Metanephros (tissue), 2 donors: Measurements from ENCODE around the gene FOXR1. TPM values are rescaled to one million over a fixed set of nuclear protein-coding genes. Genes with fewer than 3 reads are reported as not detected.

ENCODE experiments used
- small RNA-seq: library from RNA; depleted of rRNA; stranded (forward); fragments of <200 nt; gene quantifications from one replicate; pipeline ENCODE3, GENCODE V24; 2014; ENCODE audit warnings: low replicate concordance
- total RNA-seq: library from RNA; depleted of rRNA; stranded (reverse); fragments of >200 nt; gene quantifications from one replicate; pipeline ENCODE4 v1.2.3, GENCODE V29; 2014

FOXR1 gene
- total RNA-seq, result not detected

GRCh38 chr11:118971646-118972045, at the start of gene FOXR1:
Gene FOXR1 (plus strand): TSS chr11:118971761. CDS start chr11:118971932, 171 bp downstream.

GRCh38 chr11:118956094-118956846, 15.3 kb upstream of the FOXR1 start, which contains the start of gene UPK2:
Gene UPK2 (plus strand): TSS chr11:118956298. CDS start chr11:118956351, 53 bp downstream.

GRCh38 chr11:118997627-118998387, 26.2 kb downstream of the FOXR1 start, which contains the start of gene CENATAC:
Gene CENATAC (plus strand): TSS chr11:118998138. CDS start chr11:118998198, 60 bp downstream.

GRCh38 chr11:119018074-119018938, 46.7 kb downstream of the FOXR1 start, which contains the start of the genes RPS25 and TRAPPC4:
Gene RPS25 (minus strand): TSS chr11:119018343. CDS start chr11:119018284, 59 bp downstream.
Gene TRAPPC4 (plus strand): TSS chr11:119018766. CDS start chr11:119018796, 30 bp downstream.

GRCh38 chr11:119030329-119031047, 58.9 kb downstream of the FOXR1 start, which contains the start of gene SLC37A4:
Gene SLC37A4 (minus strand): TSS chr11:119030877.

Small RNA genes within 50 kb of the gene (small RNA-seq; reads per million reads assigned to genes)
- gene AP003392.2 (not detected), gene RF00017 (not detected), gene RF00019 (not detected), gene RN7SL688P (not detected)

Other genes with a start within 250 kb of the FOXR1 start
- 149 TPM for gene DDX6, start 180.6 kb upstream of the FOXR1 start, total RNA-seq
- 0.06 TPM for gene CXCR5, start 87.9 kb upstream of the FOXR1 start, total RNA-seq
- 31.4 TPM for gene BCL9L, start 45.8 kb upstream of the FOXR1 start, total RNA-seq
- 7.9 TPM for gene UPK2, start 15.5 kb upstream of the FOXR1 start, total RNA-seq
- 30.3 TPM for gene CENATAC, start 26.4 kb downstream of the FOXR1 start, total RNA-seq
- gene RPS25, start 46.6 kb downstream of the FOXR1 start, total RNA-seq, result 541 TPM
- gene TRAPPC4, start 47.0 kb downstream of the FOXR1 start, total RNA-seq, result 58.5 TPM
- gene SLC37A4, start 59.1 kb downstream of the FOXR1 start, total RNA-seq, result 35.3 TPM
- gene HYOU1, start 85.4 kb downstream of the FOXR1 start, total RNA-seq, result 64.1 TPM
- gene VPS11, start 96.1 kb downstream of the FOXR1 start, total RNA-seq, result 40.3 TPM
- gene HMBS, start 113.1 kb downstream of the FOXR1 start, total RNA-seq, result 19.7 TPM
- gene DPAGT1, start 130.1 kb downstream of the FOXR1 start, total RNA-seq, result 20.0 TPM
- 6.9 TPM for gene C2CD2L, start 135.6 kb downstream of the FOXR1 start, total RNA-seq
- 26.6 TPM for gene HINFP, start 149.8 kb downstream of the FOXR1 start, total RNA-seq
- gene ABCG4, start 177.3 kb downstream of the FOXR1 start, total RNA-seq, result 0.76 TPM
- gene NLRX1, start 197.0 kb downstream of the FOXR1 start, total RNA-seq, result 23.4 TPM
- gene NHERF4, start 213.7 kb downstream of the FOXR1 start, total RNA-seq, result 12.4 TPM
- 15.9 TPM for gene CBL, start 234.6 kb downstream of the FOXR1 start, total RNA-seq